Prostate gland (tissue), 2 donors: ENCODE data around the gene TNRC18.
"Not testable (repeated sequence)": the region's sequence is repeated elsewhere in the genome, so short reads cannot be mapped to it uniquely, and the experiment has no call there.

Source experiments
- CTCF ChIP-seq, 4 experiments: fragments of 200-600 bp in 2 of 4; fragments of 450-650 bp in 2 of 4; sonication (generic) in 2 of 4; IDR thresholded peaks; 1 replicate in 3 of 4; 2 replicates in 1 of 4; pipeline ENCODE4 v1.5.1; 2016 to 2019; ENCODE audit warnings: antibody characterized with exemption in 4 of 4, mild to moderate bottlenecking in 2 of 4, moderate library complexity in 2 of 4
- POLR2A ChIP-seq: fragments of 450-650 bp; IDR thresholded peaks from one replicate; pipeline ENCODE4 v1.6.1; 2016; ENCODE audit warnings: antibody characterized with exemption, mild to moderate bottlenecking

GRCh38 chr7:5312276-5313070 lies 111.2 kb downstream of the TNRC18 start:
- not testable (repeated sequence) for TF ChIP-seq POLR2A; CTCF (IDR thresholded peaks at IDR 0.05)
